ENCODE data around the gene RPL10.
"Not testable (repeated sequence)": the region's sequence is repeated elsewhere in the genome, so short reads cannot be mapped to it uniquely, and the experiment has no call there.

DNA sequence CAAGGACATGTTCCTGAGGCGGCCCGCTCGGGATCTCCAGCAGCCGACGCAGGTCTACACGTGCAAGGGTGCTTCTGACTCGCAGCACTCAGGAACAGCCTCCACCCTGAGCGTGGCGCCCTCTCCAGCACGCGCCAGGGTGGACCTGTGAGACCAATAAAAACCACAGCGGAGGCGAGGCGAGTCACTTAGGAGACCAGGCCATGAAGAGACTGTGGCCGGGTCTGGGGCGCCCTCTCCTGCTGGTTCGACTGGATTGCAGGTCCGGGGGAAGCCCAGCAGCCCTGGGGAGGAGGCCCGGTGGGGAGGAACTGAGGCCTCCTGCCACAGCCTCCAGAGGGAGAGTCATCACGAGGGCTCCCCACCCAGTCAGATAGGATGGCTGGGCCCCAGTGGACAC lies 10.1 kb upstream of the RPL10 start:
- not testable (repeated sequence) for TF ChIP-seq CTCF (IDR thresholded peaks at IDR 0.05; ENCODE audit: low read length); EZH2 (IDR thresholded peaks at IDR 0.05; ENCODE audit: borderline replicate concordance, low read length)

All from OCI-LY1 (cell line).